ENCODE results near the gene RNF215.
"Not testable (repeated sequence)": the region's sequence is repeated elsewhere in the genome, so short reads cannot be mapped to it uniquely, and the experiment has no call there.

The RNF215 gene

DNA sequence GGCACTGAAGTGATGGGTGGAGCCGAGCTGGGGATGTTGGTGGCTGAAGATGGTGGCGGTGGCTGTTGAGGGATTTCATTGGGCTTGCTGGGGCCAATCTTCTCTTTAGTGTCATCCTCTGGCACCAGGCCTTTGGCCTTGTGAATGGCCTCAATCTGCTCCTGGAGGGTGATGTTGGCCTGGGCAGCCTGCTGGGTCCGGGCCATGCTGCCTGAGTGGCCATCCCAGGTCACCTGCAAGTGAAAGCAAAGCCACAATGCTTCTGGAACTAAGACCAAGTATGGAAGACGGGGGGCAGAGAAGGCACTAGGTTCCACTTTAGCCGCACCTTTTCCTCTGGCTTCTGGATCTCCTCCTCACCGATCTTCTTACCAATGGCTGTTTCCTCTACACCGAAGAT, 48.4 kb downstream of the RNF215 start:
- Histone ChIP-seq H2AFZ (ENCODE audit: low read length) (no peak overlapping the region), H3K4me1 (ENCODE audit: low read length) (no peaks in the 10 kb centered on the region), H3K9me3 (replicated peaks; ENCODE audit: insufficient read depth, low read length) (no peaks in the 10 kb centered on the region), H3K9ac (ENCODE audit: low read length) (no peak overlapping the region), H3K27ac (ENCODE audit: low read length) (no peak overlapping the region), H3K4me3 (ENCODE audit: low read length) (no peak overlapping the region), H3F3A (ENCODE audit: insufficient read depth, low read length) (no peaks in the 10 kb centered on the region), H3K27me3 (replicated peaks; ENCODE audit: insufficient read depth, low read length) (no peaks in the 10 kb centered on the region), H3K79me2 (ENCODE audit: low read length) (no peaks in the 10 kb centered on the region), H3K4me2 (ENCODE audit: low read depth, low read length) (no peak overlapping the region), H3K36me3 (replicated peaks; ENCODE audit: insufficient read depth, low read length) (peaks cover 28% of the 10 kb centered on the region), H3K9me2 (replicated peaks; ENCODE audit: insufficient read depth, low read length) (no peaks in the 10 kb centered on the region), H4K20me1 (ENCODE audit: insufficient read depth, low read length) (no peaks in the 10 kb centered on the region)
- no peak for DNase-seq
- TF ChIP-seq EZH2phosphoT487 (IDR thresholded peaks at IDR 0.05; ENCODE audit: low read length) (no peak), EZH2 (optimal IDR thresholded peaks at IDR 0.05; ENCODE audit: low read depth, low read length) (no peak)
- TF ChIP-seq, protein P1, sequence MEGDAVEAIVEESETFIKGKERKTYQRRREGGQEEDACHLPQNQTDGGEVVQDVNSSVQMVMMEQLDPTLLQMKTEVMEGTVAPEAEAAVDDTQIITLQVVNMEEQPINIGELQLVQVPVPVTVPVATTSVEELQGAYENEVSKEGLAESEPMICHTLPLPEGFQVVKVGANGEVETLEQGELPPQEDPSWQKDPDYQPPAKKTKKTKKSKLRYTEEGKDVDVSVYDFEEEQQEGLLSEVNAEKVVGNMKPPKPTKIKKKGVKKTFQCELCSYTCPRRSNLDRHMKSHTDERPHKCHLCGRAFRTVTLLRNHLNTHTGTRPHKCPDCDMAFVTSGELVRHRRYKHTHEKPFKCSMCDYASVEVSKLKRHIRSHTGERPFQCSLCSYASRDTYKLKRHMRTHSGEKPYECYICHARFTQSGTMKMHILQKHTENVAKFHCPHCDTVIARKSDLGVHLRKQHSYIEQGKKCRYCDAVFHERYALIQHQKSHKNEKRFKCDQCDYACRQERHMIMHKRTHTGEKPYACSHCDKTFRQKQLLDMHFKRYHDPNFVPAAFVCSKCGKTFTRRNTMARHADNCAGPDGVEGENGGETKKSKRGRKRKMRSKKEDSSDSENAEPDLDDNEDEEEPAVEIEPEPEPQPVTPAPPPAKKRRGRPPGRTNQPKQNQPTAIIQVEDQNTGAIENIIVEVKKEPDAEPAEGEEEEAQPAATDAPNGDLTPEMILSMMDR (IDR thresholded peaks at IDR 0.05; ENCODE audit: low read length): no peak

DNA sequence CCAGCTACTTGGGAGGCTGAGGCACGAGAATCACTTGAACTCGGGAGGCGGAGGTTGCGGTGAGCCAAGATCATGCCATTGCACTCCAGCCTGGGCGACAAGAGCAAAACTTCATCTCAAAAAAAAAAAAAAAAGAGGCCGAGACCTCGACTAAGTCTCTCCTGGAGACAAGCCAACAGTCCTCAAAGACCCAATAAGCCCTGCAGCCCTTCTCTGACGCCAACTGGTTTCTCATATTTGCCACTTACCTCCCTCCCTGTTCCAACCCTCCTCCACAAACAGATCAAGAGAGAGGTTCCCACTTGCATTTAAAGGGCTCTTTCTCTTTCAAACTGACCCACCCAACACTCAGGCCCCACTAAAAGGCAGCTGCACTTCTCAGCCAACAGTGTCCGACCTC, 48.9 kb downstream of the RNF215 start:
- H3K36me3 ChIP-seq (replicated peaks; ENCODE audit: insufficient read depth, low read length): peaks cover 32% of the 10 kb centered on the region
- not testable (repeated sequence) for H3F3A ChIP-seq (ENCODE audit: insufficient read depth, low read length); H4K20me1 ChIP-seq (ENCODE audit: insufficient read depth, low read length); H3K9me2 ChIP-seq (replicated peaks; ENCODE audit: insufficient read depth, low read length); H2AFZ ChIP-seq (ENCODE audit: low read length); H3K27ac ChIP-seq (ENCODE audit: low read length); H3K9ac ChIP-seq (ENCODE audit: low read length); H3K4me2 ChIP-seq (ENCODE audit: low read depth, low read length); H3K27me3 ChIP-seq (replicated peaks; ENCODE audit: insufficient read depth, low read length); H3K4me3 ChIP-seq (ENCODE audit: low read length); H3K79me2 ChIP-seq (ENCODE audit: low read length); DNase-seq; H3K9me3 ChIP-seq (replicated peaks; ENCODE audit: insufficient read depth, low read length); H3K4me1 ChIP-seq (ENCODE audit: low read length)

DNA sequence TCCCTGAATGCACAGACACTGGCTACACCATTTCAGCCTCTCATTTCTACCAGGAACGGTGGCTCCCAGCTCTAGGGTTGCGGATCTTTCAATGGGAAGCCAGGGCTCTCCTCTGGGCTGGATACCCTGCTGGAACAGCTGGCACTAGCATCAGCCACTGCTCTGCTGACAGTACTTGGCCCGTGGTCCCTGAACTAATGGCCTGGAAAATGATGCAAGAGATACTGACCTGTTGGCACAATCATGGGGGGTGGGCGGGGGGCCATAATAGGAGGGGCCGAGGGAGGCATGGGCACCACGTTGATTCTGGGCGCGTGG, 49.8 kb downstream of the RNF215 start:
- H4K20me1 ChIP-seq (ENCODE audit: insufficient read depth, low read length): no peaks in the 10 kb centered on the region
- H3K36me3 ChIP-seq (replicated peaks; ENCODE audit: insufficient read depth, low read length): peaks cover 31% of the 10 kb centered on the region
- H3K9ac ChIP-seq (ENCODE audit: low read length): no peak overlapping the region
- no peak for TF ChIP-seq EZH2 (optimal IDR thresholded peaks at IDR 0.05; ENCODE audit: low read depth, low read length)
- TF ChIP-seq, protein P1 (IDR thresholded peaks at IDR 0.05; ENCODE audit: low read length): no peak
- no peak for TF ChIP-seq EZH2phosphoT487 (IDR thresholded peaks at IDR 0.05; ENCODE audit: low read length)
- H3K27ac ChIP-seq (ENCODE audit: low read length): no peak overlapping the region
- no peaks in the 10 kb centered on the region for H3F3A ChIP-seq (ENCODE audit: insufficient read depth, low read length)
- no peak overlapping the region for H3K4me2 ChIP-seq (ENCODE audit: low read depth, low read length)
- no peak overlapping the region for H2AFZ ChIP-seq (ENCODE audit: low read length)
- H3K27me3 ChIP-seq (replicated peaks; ENCODE audit: insufficient read depth, low read length): no peaks in the 10 kb centered on the region
- DNase-seq: no peak
- H3K4me3 ChIP-seq (ENCODE audit: low read length): no peak overlapping the region
- H3K4me1 ChIP-seq (ENCODE audit: low read length): no peaks in the 10 kb centered on the region
- H3K79me2 ChIP-seq (ENCODE audit: low read length): no peaks in the 10 kb centered on the region
- no peaks in the 10 kb centered on the region for H3K9me2 ChIP-seq (replicated peaks; ENCODE audit: insufficient read depth, low read length)
- no peaks in the 10 kb centered on the region for H3K9me3 ChIP-seq (replicated peaks; ENCODE audit: insufficient read depth, low read length)

DNA sequence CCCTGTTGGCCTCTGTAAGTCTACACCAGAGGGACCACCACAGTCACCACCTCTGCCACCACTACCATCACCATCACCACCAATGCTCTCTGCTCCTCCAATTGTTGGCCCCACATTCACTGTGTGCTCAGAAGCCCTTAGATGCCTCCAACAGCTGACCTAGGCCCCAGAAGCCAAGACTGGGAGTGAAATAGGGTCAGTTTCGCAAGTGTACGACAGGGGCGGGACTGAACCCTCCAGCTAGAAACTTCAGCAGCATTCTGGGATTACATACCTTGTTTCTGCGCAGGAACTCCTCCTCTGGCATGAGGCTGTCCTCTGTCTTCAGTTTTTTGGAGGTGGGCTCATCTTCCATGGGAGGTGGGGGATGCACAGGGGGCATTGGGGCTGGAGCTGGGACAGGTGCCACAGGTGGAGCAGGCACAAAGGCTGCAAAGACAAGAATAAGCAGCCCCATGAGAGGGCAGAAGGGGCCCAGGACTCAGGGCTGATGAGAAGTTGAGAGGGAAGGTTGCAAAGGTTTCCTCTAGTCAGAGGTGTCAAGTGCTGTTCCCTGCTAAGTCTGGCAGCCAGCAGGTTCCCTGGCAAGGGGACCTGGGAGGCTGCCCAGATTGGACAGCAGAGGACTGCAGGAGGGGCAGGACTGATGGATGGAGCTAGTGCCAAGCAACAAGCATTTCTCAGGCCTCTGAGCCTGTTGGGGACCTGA, 50.3 kb downstream of the RNF215 start:
- no peaks in the 10 kb centered on the region for H3K9me3 ChIP-seq (replicated peaks; ENCODE audit: insufficient read depth, low read length)
- no peaks in the 10 kb centered on the region for H3K79me2 ChIP-seq (ENCODE audit: low read length)
- H3F3A ChIP-seq (ENCODE audit: insufficient read depth, low read length): no peaks in the 10 kb centered on the region
- H2AFZ ChIP-seq (ENCODE audit: low read length): no peak overlapping the region
- H3K27ac ChIP-seq (ENCODE audit: low read length): no peak overlapping the region
- H3K4me3 ChIP-seq (ENCODE audit: low read length): no peak overlapping the region
- H3K9me2 ChIP-seq (replicated peaks; ENCODE audit: insufficient read depth, low read length): no peaks in the 10 kb centered on the region
- TF ChIP-seq EZH2 (optimal IDR thresholded peaks at IDR 0.05; ENCODE audit: low read depth, low read length): no peak
- no peak for TF ChIP-seq EZH2phosphoT487 (IDR thresholded peaks at IDR 0.05; ENCODE audit: low read length)
- TF ChIP-seq, protein P1 (IDR thresholded peaks at IDR 0.05; ENCODE audit: low read length): no peak
- no peaks in the 10 kb centered on the region for H3K27me3 ChIP-seq (replicated peaks; ENCODE audit: insufficient read depth, low read length)
- no peaks in the 10 kb centered on the region for H3K4me1 ChIP-seq (ENCODE audit: low read length)
- no peak overlapping the region for H3K9ac ChIP-seq (ENCODE audit: low read length)
- no peaks in the 10 kb centered on the region for H4K20me1 ChIP-seq (ENCODE audit: insufficient read depth, low read length)
- H3K4me2 ChIP-seq (ENCODE audit: low read depth, low read length): no peak overlapping the region
- H3K36me3 ChIP-seq (replicated peaks; ENCODE audit: insufficient read depth, low read length): peaks cover 25% of the 10 kb centered on the region
- no peak for DNase-seq
